WERI-Rb-1 (cell line): ENCODE results near the gene CARNS1.

Source experiments
- DNase-seq: peaks from one replicate; pipeline ENCODE4 v3.0.0-alpha.2; 2020
- H3K27ac ChIP-seq: fragments of 250-450 bp; sonication (Bioruptor Pico); 2 replicates; pipeline ENCODE4 v1.5.1; 2020; ENCODE audit warnings: mild to moderate bottlenecking, moderate library complexity
- H3K27me3 ChIP-seq: fragments of 250-450 bp; sonication (Bioruptor Pico); 2 replicates; pipeline ENCODE4 v1.5.1; 2021; ENCODE audit warnings: mild to moderate bottlenecking, low read depth, moderate library complexity; ENCODE audit not compliant: insufficient read depth, severe bottlenecking
- H3K36me3 ChIP-seq: fragments of 250-450 bp; sonication (Bioruptor Pico); 2 replicates; pipeline ENCODE4 v1.5.1; 2020; ENCODE audit warnings: mild to moderate bottlenecking, moderate library complexity
- H3K4me3 ChIP-seq: 2 replicates; pipeline ENCODE4 v1.5.1; 2011; ENCODE audit warnings: low read depth, mild to moderate bottlenecking, control low read depth, low read length
- H3K9me3 ChIP-seq: fragments of 250-450 bp; sonication (Bioruptor Pico); 2 replicates; pipeline ENCODE4 v1.5.1; 2021; ENCODE audit warnings: mild to moderate bottlenecking, moderate library complexity; ENCODE audit not compliant: severe bottlenecking
- TF ChIP-seq, protein P1 (sequence below): IDR thresholded peaks from 2 replicates; pipeline ENCODE4 v1.5.1; 2011; ENCODE audit warnings: low read depth, mild to moderate bottlenecking, control low read depth, inconsistent platforms, low read length

CARNS1 gene

DNA sequence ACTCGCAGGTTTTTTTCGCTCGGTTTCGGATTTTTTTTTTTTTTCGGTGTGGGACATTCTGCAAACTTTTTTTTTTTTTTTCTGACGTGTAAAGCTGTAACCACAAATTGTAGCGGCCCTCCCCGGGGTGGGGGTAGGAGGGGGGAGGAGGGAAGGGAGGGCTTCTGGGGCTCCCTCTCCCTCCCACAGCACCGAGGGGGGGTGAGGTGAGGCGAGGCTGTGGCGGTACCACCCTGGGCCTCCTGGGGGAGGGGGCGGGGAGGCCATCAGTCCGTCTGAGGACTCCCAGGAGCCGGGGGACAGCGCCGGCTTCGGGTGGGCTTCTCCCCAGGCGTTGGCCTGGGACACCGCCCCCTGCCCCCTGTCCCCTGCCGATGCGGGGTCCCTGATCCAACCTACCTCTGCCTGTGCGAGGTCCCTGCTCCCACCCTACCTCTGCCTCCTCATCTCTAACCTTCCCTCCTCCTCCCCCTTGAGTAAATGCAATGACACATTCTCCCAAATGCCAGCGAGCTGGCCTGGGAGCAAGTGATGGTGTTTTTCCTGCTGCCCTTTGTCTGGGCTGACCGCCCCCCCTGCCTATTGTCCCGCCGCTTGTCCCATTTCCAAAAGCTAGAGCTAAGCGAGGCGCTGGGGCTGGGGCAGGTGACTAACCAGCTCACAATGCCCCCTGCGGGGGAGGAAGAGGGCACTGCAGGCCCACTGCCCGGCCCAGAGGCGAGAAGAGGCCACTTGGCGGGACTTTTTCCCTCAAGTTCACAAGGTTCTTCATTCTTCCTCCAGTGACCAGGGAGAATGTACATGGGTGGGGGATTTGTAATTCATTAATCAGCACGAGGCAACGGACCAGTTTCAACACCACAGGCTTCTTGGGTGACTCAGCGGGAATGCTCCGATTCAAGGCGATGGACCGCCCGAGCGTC lies 41.6 kb upstream of the CARNS1 start:
- no peaks in the 10 kb centered on the region for H3K9me3 ChIP-seq
- DNase-seq: peak; percentile 79
- TF ChIP-seq, protein P1, sequence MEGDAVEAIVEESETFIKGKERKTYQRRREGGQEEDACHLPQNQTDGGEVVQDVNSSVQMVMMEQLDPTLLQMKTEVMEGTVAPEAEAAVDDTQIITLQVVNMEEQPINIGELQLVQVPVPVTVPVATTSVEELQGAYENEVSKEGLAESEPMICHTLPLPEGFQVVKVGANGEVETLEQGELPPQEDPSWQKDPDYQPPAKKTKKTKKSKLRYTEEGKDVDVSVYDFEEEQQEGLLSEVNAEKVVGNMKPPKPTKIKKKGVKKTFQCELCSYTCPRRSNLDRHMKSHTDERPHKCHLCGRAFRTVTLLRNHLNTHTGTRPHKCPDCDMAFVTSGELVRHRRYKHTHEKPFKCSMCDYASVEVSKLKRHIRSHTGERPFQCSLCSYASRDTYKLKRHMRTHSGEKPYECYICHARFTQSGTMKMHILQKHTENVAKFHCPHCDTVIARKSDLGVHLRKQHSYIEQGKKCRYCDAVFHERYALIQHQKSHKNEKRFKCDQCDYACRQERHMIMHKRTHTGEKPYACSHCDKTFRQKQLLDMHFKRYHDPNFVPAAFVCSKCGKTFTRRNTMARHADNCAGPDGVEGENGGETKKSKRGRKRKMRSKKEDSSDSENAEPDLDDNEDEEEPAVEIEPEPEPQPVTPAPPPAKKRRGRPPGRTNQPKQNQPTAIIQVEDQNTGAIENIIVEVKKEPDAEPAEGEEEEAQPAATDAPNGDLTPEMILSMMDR: peak; percentile 77
- H3K27ac ChIP-seq: peak overlapping the region; percentile 53; the same call in 1 of the 2 replicates
- H3K36me3 ChIP-seq: no peaks in the 10 kb centered on the region
- H3K4me3 ChIP-seq: peak overlapping the region; percentile 57
- no peaks in the 10 kb centered on the region for H3K27me3 ChIP-seq

DNA sequence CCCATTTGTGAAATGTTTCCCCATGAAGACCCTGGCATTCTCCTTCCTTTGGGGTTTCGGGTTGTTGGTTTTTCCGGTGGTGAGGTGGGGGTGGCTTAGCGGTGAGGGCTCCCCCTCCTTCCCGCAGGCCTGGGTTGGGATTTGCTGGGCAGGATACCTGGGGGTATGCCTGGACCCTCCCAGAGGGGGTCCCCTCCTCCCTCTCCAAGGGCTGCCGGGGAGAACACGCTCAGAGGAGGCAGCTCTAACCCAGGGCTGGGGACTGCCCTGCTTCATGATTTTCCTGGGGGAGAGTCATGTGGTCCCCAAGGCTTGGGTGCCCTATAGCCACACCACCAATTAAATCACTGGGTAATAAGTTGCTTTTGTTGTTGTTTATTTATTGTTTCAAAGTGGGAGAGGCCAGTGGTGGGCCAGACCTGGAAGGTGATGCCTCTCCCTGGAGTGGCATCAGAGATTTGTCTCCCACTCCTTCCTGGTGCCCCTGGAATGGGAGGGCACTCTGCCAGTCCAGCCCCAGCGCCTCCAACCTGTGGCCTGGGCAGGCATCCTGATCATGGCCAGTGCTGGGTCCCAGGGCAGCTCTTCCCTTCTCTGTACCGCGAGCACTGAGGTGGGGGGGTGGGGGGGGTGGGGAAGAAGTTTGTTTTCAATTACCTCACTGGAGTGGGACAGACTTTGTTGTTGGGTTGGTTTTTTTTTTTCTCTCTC lies 40.8 kb upstream of the CARNS1 start:
- TF ChIP-seq, protein P1: no peak
- Histone ChIP-seq H3K27ac (no peak overlapping the region), H3K36me3 (no peaks in the 10 kb centered on the region), H3K4me3 (no peak overlapping the region), H3K27me3 (no peaks in the 10 kb centered on the region), H3K9me3 (no peaks in the 10 kb centered on the region)
- DNase-seq: no peak

DNA sequence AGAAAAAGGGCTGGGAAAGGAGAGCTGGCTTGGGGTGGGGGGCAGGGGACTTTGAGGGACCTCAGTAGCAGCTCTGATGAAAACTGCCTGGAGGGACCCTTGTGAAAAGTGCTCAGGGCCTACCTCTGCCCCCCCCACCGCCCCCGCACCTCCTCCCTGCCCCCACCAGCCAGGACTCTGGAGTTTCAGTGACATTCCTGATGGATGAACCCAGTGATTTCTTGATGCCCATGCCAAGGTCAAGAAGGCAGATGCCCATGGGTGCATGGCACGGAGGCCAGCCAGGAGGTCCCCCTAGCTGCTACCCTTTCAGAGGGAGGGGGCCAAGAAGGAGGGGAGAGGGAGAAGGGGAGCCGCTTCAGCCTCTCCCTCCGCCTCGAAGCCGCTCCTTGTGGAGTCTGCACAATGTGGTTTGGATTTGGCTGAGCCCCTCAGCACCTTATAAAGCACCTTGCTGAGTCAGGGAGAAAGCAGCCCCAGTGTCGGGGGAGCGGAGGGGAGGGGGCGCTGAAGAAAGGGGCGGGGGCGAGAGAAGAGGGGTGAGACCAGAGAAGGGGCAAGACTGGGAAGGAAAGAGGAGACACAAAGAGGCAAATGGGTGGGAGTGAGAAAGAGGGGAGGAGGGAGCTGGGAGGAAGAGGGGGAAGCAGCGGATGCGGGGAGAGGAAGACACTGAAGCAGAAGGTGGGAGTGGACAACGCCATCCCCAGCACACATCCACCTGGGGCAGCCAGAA lies 40.0 kb upstream of the CARNS1 start:
- DNase-seq: no peak
- no peak overlapping the region for H3K27ac ChIP-seq

DNA sequence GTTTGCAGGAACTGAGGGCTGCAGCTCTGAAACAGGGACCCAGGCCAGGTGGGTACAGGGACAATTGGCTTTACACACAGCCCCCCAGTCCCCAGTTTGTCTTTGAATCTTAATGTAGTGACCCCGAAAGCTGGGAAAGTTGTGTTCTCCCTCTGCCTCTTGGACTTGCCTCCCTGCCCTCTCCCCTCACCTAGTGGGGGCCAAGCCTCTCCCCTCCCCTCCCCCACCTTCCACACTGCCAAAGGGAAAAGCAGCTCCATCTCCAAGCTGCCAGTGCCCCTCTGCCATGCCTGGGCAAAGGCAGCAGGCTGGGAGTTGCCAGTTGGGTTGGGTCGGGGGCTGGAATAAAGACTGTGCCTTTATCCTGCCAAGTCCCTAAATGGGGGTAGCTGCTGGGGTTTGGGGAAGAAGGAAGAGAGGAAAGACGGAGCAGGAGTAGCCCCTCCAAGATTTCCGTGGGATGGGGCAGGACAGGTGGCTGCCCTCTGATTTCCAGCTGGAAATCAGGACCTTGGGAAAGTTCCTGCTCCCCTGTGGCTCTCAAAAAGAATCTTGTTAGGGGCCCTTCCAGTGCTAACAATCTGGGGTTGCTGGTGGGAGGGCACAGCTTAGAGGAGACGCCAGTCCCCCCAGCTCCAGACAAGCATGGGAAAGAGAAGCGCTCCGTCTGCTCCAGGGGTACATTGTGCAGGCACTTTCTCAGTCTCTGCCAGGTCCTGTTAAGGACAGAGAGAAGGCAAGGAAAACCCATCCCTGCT lies 39.2 kb upstream of the CARNS1 start:
- Histone ChIP-seq H3K36me3 (no peaks in the 10 kb centered on the region), H3K27ac (no peak overlapping the region), H3K9me3 (no peaks in the 10 kb centered on the region), H3K4me3 (no peak overlapping the region), H3K27me3 (no peaks in the 10 kb centered on the region)
- no peak for DNase-seq
- TF ChIP-seq, protein P1: no peak

More for the DNA sequence above, 40.0 kb upstream of the CARNS1 start:
- H3K4me3 ChIP-seq: no peak overlapping the region
- H3K9me3 ChIP-seq: no peaks in the 10 kb centered on the region
- H3K27me3 ChIP-seq: no peaks in the 10 kb centered on the region
- H3K36me3 ChIP-seq: no peaks in the 10 kb centered on the region
- TF ChIP-seq, protein P1: no peak
